HCT116 (cell line): ENCODE data around the gene ACVRL1. TPM values are rescaled to one million over a fixed set of nuclear protein-coding genes. Genes with fewer than 3 reads are reported as not detected.

Experiments used
- ATAC-seq: fragments of 200-7000 bp; cut with Tn5 transposase; 2 replicates; pipeline ENCODE4 v1.9.1; 2020; ENCODE audit warnings: mild to moderate bottlenecking, moderate library complexity
- BruUV-seq: library from RNA; stranded (reverse); fragments of 400-500 nt; replicated peaks from 2 replicates; lab custom pipeline; 2021; lab: Mats Ljungman, UMichigan
- CTCF ChIA-PET: fragments of 300-600 bp; sonication (Branson Sonifier 250); formaldehyde crosslinking; loops from one replicate; lab custom pipeline; 2021; ENCODE audit warnings: antibody characterized with exemption; lab: Charles Lee
- POLR2A ChIA-PET: fragments of 300-600, 350-600 bp; sonication (Branson Sonifier 250); formaldehyde crosslinking; loops from one replicate; lab custom pipeline; 2021; ENCODE audit warnings: antibody characterized with exemption; lab: Charles Lee
- RAD21 ChIA-PET, 2 experiments: fragments of 300-600 bp; sonication (Branson Sonifier 250); formaldehyde crosslinking; loops; one replicate each; lab custom pipeline; 2023; ENCODE audit warnings: low total read pairs in 2 of 2; ENCODE audit not compliant: uncharacterized antibody in 2 of 2, unreplicated experiment in 2 of 2, low non-redundant PET in 1 of 2; lab: Charles Lee
- DNase-seq: peaks from one replicate; pipeline ENCODE4 v3.0.0-alpha.2; 2010; ENCODE audit warnings: low read depth, low spot score
- H2AFZ ChIP-seq: fragments of 200-600 bp; shearing (Covaris generic), sonication (generic); 2 replicates; pipeline ENCODE4 v1.6.1; 2017; ENCODE audit warnings: low read depth, mixed run types, mixed read lengths, antibody characterized with exemption, low read length; ENCODE audit not compliant: poor library complexity, severe bottlenecking
- H3K27ac ChIP-seq: 2 replicates; pipeline ENCODE4 v1.5.1; 2012; ENCODE audit warnings: low read depth, low read length
- H3K27me3 ChIP-seq: fragments of 200-600 bp; sonication (generic); 2 replicates; pipeline ENCODE4 v1.6.1; 2016; ENCODE audit warnings: mixed run types, low read length, mixed read lengths; ENCODE audit not compliant: insufficient read depth
- H3K36me3 ChIP-seq, 2 experiments: fragments of 200-500 bp in 1 of 2; fragments of 200-600 bp in 1 of 2; sonication (Bioruptor generic) in 1 of 2; sonication (generic) in 1 of 2; 2 replicates each; pipeline versions ENCODE4 v1.5.1 to v1.6.1; 2014 to 2016; ENCODE audit warnings: low read length in 2 of 2, inconsistent platforms in 1 of 2, mixed read lengths in 1 of 2, mixed run types in 1 of 2; ENCODE audit not compliant: insufficient read depth in 2 of 2, control insufficient read depth in 1 of 2
- H3K4me1 ChIP-seq, 2 experiments: fragments of 200-600 bp in 1 of 2; sonication (generic) in 1 of 2; 2 replicates each; pipeline versions ENCODE4 v1.5.1 to v1.6.1; 2012 to 2017; ENCODE audit warnings: low read length in 2 of 2, inconsistent platforms in 1 of 2, mild to moderate bottlenecking in 1 of 2, mixed read lengths in 1 of 2, mixed run types in 1 of 2, moderate library complexity in 1 of 2; ENCODE audit not compliant: insufficient read depth in 2 of 2, control insufficient read depth in 1 of 2
- H3K4me2 ChIP-seq: fragments of 200-600 bp; sonication (generic); 2 replicates; pipeline ENCODE4 v1.6.1; 2017; ENCODE audit warnings: mixed run types, low read length, mixed read lengths
- H3K4me3 ChIP-seq, 2 experiments: fragments of 200-600 bp in 1 of 2; sonication (generic) in 1 of 2; replicated peaks in 1 of 2; 2 replicates each; pipeline ENCODE4 v1.5.1; 2011 to 2016; ENCODE audit warnings: low read length in 2 of 2, control low read depth in 1 of 2, low read depth in 1 of 2, mild to moderate bottlenecking in 1 of 2, mixed read lengths in 1 of 2, mixed run types in 1 of 2
- H3K79me2 ChIP-seq: fragments of 200-600 bp; sonication (generic); 2 replicates; pipeline ENCODE4 v1.6.1; 2017; ENCODE audit warnings: mild to moderate bottlenecking, mixed run types, low read length, moderate library complexity, mixed read lengths; ENCODE audit not compliant: insufficient read depth
- H3K9ac ChIP-seq: fragments of 200-600 bp; sonication (generic); 2 replicates; pipeline ENCODE4 v1.6.1; 2016; ENCODE audit warnings: low read length, mixed read lengths
- H3K9me2 ChIP-seq: fragments of 200-600 bp; sonication (generic), shearing (Covaris generic); 2 replicates; pipeline ENCODE4 v1.6.1; 2017; ENCODE audit warnings: mixed run types, mild to moderate bottlenecking, moderate library complexity; ENCODE audit not compliant: insufficient read depth
- H3K9me3 ChIP-seq, 2 experiments: fragments of 200-500 bp in 1 of 2; fragments of 200-600 bp in 1 of 2; sonication (Bioruptor generic) in 1 of 2; sonication (generic) in 1 of 2; 2 replicates each; pipeline ENCODE4 v1.6.1; 2014 to 2017; ENCODE audit warnings: low read length in 2 of 2, mixed read lengths in 2 of 2, inconsistent platforms in 1 of 2, low read depth in 1 of 2, mild to moderate bottlenecking in 1 of 2, mixed run types in 1 of 2, moderate library complexity in 1 of 2; ENCODE audit not compliant: control insufficient read depth in 1 of 2, insufficient read depth in 1 of 2
- H4K20me1 ChIP-seq: fragments of 200-600 bp; sonication (generic), shearing (Covaris generic); 2 replicates; pipeline ENCODE4 v1.6.1; 2017; ENCODE audit warnings: mixed run types, mild to moderate bottlenecking, moderate library complexity; ENCODE audit not compliant: insufficient read depth
- CEBPB ChIP-seq: IDR thresholded peaks from 2 replicates; pipeline ENCODE4 v1.6.1; 2012; ENCODE audit warnings: low read depth
- EGR1 ChIP-seq: IDR thresholded peaks from 2 replicates; pipeline ENCODE4 v1.6.1; 2012; ENCODE audit warnings: low read depth
- ELF1 ChIP-seq: IDR thresholded peaks from 2 replicates; pipeline ENCODE4 v1.6.1; 2012; ENCODE audit warnings: low read depth, borderline replicate concordance
- FOSL1 ChIP-seq: IDR thresholded peaks from 2 replicates; pipeline ENCODE4 v1.6.1; 2012; ENCODE audit warnings: low read depth
- JUND ChIP-seq: IDR thresholded peaks from 2 replicates; pipeline ENCODE4 v1.6.1; 2012
- SIN3A ChIP-seq: IDR thresholded peaks from 2 replicates; pipeline ENCODE4 v1.6.1; 2012; ENCODE audit warnings: low read depth
- TCF7L2 ChIP-seq: IDR thresholded peaks from 2 replicates; pipeline ENCODE4 v1.7.0; 2011; ENCODE audit warnings: borderline replicate concordance, inconsistent platforms; ENCODE audit not compliant: insufficient read depth, insufficient read length; ENCODE audit errors: extremely low read depth
- YY1 ChIP-seq: IDR thresholded peaks from 2 replicates; pipeline ENCODE4 v1.6.1; 2011; ENCODE audit warnings: low read length, low read depth, moderate library complexity, mild to moderate bottlenecking; ENCODE audit not compliant: insufficient replicate concordance; ENCODE audit errors: extremely low read depth
- ZNF274 ChIP-seq: fragments of 200-500 bp; sonication (Bioruptor generic); IDR thresholded peaks from 2 replicates; pipeline ENCODE4 v1.6.1; 2014; ENCODE audit warnings: mild to moderate bottlenecking, low read depth, low read length, inconsistent platforms
- intact Hi-C: fragments of 100-400 bp; cut with micrococcal nuclease; formaldehyde crosslinking; loops from 2 replicates; pipeline ENCODE4 v1.10.0; 2022
- total RNA-seq: library from RNA; stranded (reverse); gene quantifications from one replicate; pipeline ENCODE4 v1.2.1, GENCODE V29; 2021; ENCODE audit not compliant: unreplicated experiment
- TF ChIP-seq, protein P1 (sequence below): IDR thresholded peaks from 2 replicates; pipeline ENCODE4 v1.6.1; 2012; ENCODE audit warnings: low read depth
- TF ChIP-seq, protein P2 (sequence below): IDR thresholded peaks from 2 replicates; pipeline ENCODE4 v1.6.1; 2011; ENCODE audit warnings: mild to moderate bottlenecking, low read length, moderate library complexity; ENCODE audit not compliant: insufficient replicate concordance; ENCODE audit errors: extremely low read depth
- TF ChIP-seq, protein P3 (sequence below): IDR thresholded peaks from 2 replicates; pipeline ENCODE4 v1.6.1; 2012

The ACVRL1 gene
- total RNA-seq, 1 experiment from 2014 or later = 2.5 TPM

DNA sequence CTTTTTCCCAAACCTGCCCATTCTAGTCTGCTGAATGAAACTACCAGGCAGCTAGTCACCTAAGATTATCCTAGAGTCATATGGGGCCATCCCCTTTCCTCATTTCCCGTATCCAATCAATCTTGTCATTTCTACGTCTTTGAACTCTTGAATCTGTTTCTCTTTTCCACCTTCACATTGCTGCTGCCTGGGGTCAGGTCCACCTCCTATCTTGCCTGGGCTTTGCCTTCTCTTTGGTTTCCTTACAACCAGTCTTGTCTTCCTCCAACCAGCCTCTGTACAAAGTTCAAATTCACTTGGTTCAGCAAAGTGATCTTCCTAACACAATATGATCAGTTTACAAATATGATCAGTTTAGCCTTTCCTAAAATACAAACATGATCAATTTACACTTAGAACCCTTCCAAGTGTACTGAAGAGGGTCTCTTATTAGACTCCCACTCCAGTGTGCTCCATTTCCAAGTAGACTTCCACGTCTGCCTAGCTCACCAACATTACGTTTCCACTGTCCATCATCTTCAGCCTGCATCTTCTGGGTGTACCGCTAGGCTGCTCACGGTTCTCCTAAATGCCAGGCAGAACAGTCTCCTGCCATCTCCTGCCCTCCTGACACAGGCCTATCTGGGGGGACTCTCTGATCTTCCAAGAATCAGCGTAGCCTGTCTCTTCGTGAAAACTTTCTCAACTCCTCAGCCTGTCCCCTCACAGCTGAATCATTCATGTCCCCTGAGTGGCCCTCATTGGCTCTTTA lies 40.1 kb downstream of the ACVRL1 start:
- no TSS peak for BruUV-seq

More for the DNA sequence above, 40.1 kb downstream of the ACVRL1 start:
- DNase-seq (no peak), ATAC-seq (no peak)
- H2AFZ ChIP-seq = no peak overlapping the region
- H3K4me1 ChIP-seq = peaks cover 0 to 9% of the 10 kb centered on the region in 2 experiments; a peak in 2 of 4 replicates
- peaks cover 8% of the 10 kb centered on the region for H3K79me2 ChIP-seq
- ChIA-PET POLR2A (no interaction called here), CTCF (no interaction called here), RAD21 (no interaction called here)
- intact Hi-C loops = no loop called here
- no peaks in the 10 kb centered on the region for H3K9me2 ChIP-seq
- peaks cover 11 to 17% of the 10 kb centered on the region in 2 experiments; a peak in 3 of 4 replicates for H3K9me3 ChIP-seq
- peaks cover 3% of the 10 kb centered on the region; the same call in 1 of the 2 replicates for H3K27me3 ChIP-seq
- H3K4me3 ChIP-seq = no peak overlapping the region
- no peaks in the 10 kb centered on the region for H3K36me3 ChIP-seq
- no peaks in the 10 kb centered on the region for H4K20me1 ChIP-seq
- TF ChIP-seq ELF1 = no peak
- no peak for TF ChIP-seq EGR1
- TF ChIP-seq, protein P1, sequence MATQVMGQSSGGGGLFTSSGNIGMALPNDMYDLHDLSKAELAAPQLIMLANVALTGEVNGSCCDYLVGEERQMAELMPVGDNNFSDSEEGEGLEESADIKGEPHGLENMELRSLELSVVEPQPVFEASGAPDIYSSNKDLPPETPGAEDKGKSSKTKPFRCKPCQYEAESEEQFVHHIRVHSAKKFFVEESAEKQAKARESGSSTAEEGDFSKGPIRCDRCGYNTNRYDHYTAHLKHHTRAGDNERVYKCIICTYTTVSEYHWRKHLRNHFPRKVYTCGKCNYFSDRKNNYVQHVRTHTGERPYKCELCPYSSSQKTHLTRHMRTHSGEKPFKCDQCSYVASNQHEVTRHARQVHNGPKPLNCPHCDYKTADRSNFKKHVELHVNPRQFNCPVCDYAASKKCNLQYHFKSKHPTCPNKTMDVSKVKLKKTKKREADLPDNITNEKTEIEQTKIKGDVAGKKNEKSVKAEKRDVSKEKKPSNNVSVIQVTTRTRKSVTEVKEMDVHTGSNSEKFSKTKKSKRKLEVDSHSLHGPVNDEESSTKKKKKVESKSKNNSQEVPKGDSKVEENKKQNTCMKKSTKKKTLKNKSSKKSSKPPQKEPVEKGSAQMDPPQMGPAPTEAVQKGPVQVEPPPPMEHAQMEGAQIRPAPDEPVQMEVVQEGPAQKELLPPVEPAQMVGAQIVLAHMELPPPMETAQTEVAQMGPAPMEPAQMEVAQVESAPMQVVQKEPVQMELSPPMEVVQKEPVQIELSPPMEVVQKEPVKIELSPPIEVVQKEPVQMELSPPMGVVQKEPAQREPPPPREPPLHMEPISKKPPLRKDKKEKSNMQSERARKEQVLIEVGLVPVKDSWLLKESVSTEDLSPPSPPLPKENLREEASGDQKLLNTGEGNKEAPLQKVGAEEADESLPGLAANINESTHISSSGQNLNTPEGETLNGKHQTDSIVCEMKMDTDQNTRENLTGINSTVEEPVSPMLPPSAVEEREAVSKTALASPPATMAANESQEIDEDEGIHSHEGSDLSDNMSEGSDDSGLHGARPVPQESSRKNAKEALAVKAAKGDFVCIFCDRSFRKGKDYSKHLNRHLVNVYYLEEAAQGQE = no peak
- no peak for TF ChIP-seq FOSL1
- TF ChIP-seq, protein P2, sequence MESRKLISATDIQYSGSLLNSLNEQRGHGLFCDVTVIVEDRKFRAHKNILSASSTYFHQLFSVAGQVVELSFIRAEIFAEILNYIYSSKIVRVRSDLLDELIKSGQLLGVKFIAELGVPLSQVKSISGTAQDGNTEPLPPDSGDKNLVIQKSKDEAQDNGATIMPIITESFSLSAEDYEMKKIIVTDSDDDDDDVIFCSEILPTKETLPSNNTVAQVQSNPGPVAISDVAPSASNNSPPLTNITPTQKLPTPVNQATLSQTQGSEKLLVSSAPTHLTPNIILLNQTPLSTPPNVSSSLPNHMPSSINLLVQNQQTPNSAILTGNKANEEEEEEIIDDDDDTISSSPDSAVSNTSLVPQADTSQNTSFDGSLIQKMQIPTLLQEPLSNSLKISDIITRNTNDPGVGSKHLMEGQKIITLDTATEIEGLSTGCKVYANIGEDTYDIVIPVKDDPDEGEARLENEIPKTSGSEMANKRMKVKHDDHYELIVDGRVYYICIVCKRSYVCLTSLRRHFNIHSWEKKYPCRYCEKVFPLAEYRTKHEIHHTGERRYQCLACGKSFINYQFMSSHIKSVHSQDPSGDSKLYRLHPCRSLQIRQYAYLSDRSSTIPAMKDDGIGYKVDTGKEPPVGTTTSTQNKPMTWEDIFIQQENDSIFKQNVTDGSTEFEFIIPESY = no peak
- no peak for TF ChIP-seq YY1
- TF ChIP-seq ZNF274 = no peak
- TF ChIP-seq, protein P3, sequence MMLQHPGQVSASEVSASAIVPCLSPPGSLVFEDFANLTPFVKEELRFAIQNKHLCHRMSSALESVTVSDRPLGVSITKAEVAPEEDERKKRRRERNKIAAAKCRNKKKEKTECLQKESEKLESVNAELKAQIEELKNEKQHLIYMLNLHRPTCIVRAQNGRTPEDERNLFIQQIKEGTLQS = no peak
- no peak for TF ChIP-seq TCF7L2
- no peak for TF ChIP-seq JUND
- no peak for TF ChIP-seq SIN3A
- TF ChIP-seq CEBPB = no peak
- H3K27ac ChIP-seq = no peak overlapping the region
- no peak overlapping the region for H3K4me2 ChIP-seq
- no peak overlapping the region for H3K9ac ChIP-seq
